CD14-positive monocyte (primary cell): Measurements from ENCODE around the gene RPTOR. TPM values are rescaled to one million over a fixed set of nuclear protein-coding genes. Genes with fewer than 3 reads are reported as not detected.
"Not testable (repeated sequence)": the region's sequence is repeated elsewhere in the genome, so short reads cannot be mapped to it uniquely, and the experiment has no call there.

Experiments
- DNase-seq, 3 donors: peaks; one replicate each; pipeline ENCODE4 v3.0.0-alpha.2; 2011 to 2022
- H2AFZ ChIP-seq: 2 replicates; pipeline ENCODE4 v1.6.0; 2012; ENCODE audit warnings: mild to moderate bottlenecking, low read depth, low read length, inconsistent platforms; ENCODE audit not compliant: insufficient read depth, poor library complexity, severe bottlenecking
- H3K27ac ChIP-seq, 2 donors: 1 replicate in 1 of 2; 2 replicates in 1 of 2; pipeline ENCODE4 v1.5.1; 2012 to 2013; ENCODE audit warnings: low read length in 2 of 2, control low read depth in 1 of 2, inconsistent platforms in 1 of 2, low read depth in 1 of 2, mild to moderate bottlenecking in 1 of 2
- H3K27me3 ChIP-seq, 2 donors: one replicate each; pipeline versions ENCODE4 v1.6.0 to v1.6.1; 2011 to 2013; ENCODE audit warnings: low read length in 2 of 2; ENCODE audit not compliant: control insufficient read depth in 2 of 2, insufficient read depth in 2 of 2
- H3K36me3 ChIP-seq, 2 donors: replicated peaks in 1 of 2; 1 replicate in 1 of 2; 2 replicates in 1 of 2; pipeline versions ENCODE4 v1.5.1 to v1.6.1; 2012 to 2013; ENCODE audit warnings: low read length in 2 of 2, control low read depth in 1 of 2, inconsistent platforms in 1 of 2, mild to moderate bottlenecking in 1 of 2; ENCODE audit not compliant: insufficient read depth in 2 of 2, control insufficient read depth in 1 of 2
- H3K4me1 ChIP-seq, 2 donors: 1 replicate in 1 of 2; 2 replicates in 1 of 2; pipeline versions ENCODE4 v1.5.1 to v1.6.1; 2012 to 2013; ENCODE audit warnings: low read length in 2 of 2, control low read depth in 1 of 2, inconsistent platforms in 1 of 2, mild to moderate bottlenecking in 1 of 2, moderate library complexity in 1 of 2; ENCODE audit not compliant: insufficient read depth in 2 of 2, control insufficient read depth in 1 of 2
- H3K4me2 ChIP-seq: replicated peaks from 2 replicates; pipeline ENCODE3; 2012; ENCODE audit warnings: low read length, moderate library complexity, mild to moderate bottlenecking; ENCODE audit not compliant: poor library complexity, severe bottlenecking; ENCODE audit errors: extremely low read depth
- H3K4me3 ChIP-seq, 3 experiments: fragments of 200-600 bp in 1 of 3; sonication (generic) in 1 of 3; replicated peaks in 1 of 3; 1 replicate in 2 of 3; 2 replicates in 1 of 3; pipeline ENCODE4 v1.5.1; 2011 to 2013; ENCODE audit warnings: low read length in 3 of 3, mild to moderate bottlenecking in 3 of 3, control low read depth in 2 of 3, low read depth in 2 of 3, inconsistent platforms in 1 of 3, moderate library complexity in 1 of 3
- H3K79me2 ChIP-seq: 2 replicates; pipeline ENCODE4 v1.6.0; 2012; ENCODE audit warnings: mild to moderate bottlenecking, control low read depth, inconsistent platforms, low read length, moderate library complexity; ENCODE audit not compliant: insufficient read depth
- H3K9ac ChIP-seq: 2 replicates; pipeline ENCODE4 v1.6.0; 2017; ENCODE audit warnings: low read length, mild to moderate bottlenecking; ENCODE audit not compliant: insufficient read depth, poor library complexity, severe bottlenecking
- H3K9me3 ChIP-seq, 2 donors: replicated peaks in 1 of 2; 1 replicate in 1 of 2; 2 replicates in 1 of 2; pipeline versions ENCODE4 v1.5.1 to v1.6.1; 2012 to 2013; ENCODE audit warnings: low read length in 2 of 2, control low read depth in 1 of 2; ENCODE audit not compliant: control insufficient read depth in 1 of 2, insufficient read depth in 1 of 2
- H4K20me1 ChIP-seq: 2 replicates; pipeline ENCODE4 v1.6.0; 2012; ENCODE audit warnings: mild to moderate bottlenecking, low read length, control low read depth, moderate library complexity; ENCODE audit not compliant: insufficient read depth
- H3K27ac Mint-ChIP-seq, 7 donors: one replicate each; pipeline ENCODE4 v1.8.0; 2020; ENCODE audit warnings: mild to moderate bottlenecking in 7 of 7, mixed read lengths in 7 of 7, moderate library complexity in 6 of 7, inconsistent platforms in 2 of 7
- H3K27me3 Mint-ChIP-seq, 3 donors: one replicate each; pipeline ENCODE4 v1.8.0; 2021 to 2022; ENCODE audit warnings: low read depth in 3 of 3, mild to moderate bottlenecking in 3 of 3, mixed read lengths in 3 of 3, moderate library complexity in 3 of 3, inconsistent platforms in 1 of 3
- H3K36me3 Mint-ChIP-seq, 2 donors: one replicate each; pipeline ENCODE4 v1.8.0; 2020; ENCODE audit warnings: mixed read lengths in 2 of 2, inconsistent platforms in 1 of 2, mild to moderate bottlenecking in 1 of 2
- H3K4me1 Mint-ChIP-seq: one replicate; pipeline ENCODE4 v1.8.0; 2020; ENCODE audit warnings: mild to moderate bottlenecking, mixed read lengths
- H3K4me3 Mint-ChIP-seq, 2 donors: one replicate each; pipeline ENCODE4 v1.8.0; 2020; ENCODE audit warnings: mild to moderate bottlenecking in 2 of 2, mixed read lengths in 2 of 2, moderate library complexity in 1 of 2
- H3K9me3 Mint-ChIP-seq, 7 donors: one replicate each; pipeline ENCODE4 v1.8.0; 2020 to 2022; ENCODE audit warnings: mixed read lengths in 7 of 7, mild to moderate bottlenecking in 6 of 7, moderate library complexity in 6 of 7, inconsistent platforms in 2 of 7
- CTCF ChIP-seq: fragments of 200-600 bp; IDR thresholded peaks from one replicate; pipeline ENCODE4 v1.8.0; 2022; ENCODE audit warnings: antibody characterized with exemption, mild to moderate bottlenecking
- WGBS: methylation state at CpG from one replicate; pipeline ENCODE4 v1.1.5; 2013; ENCODE audit warnings: missing lambda C conversion rate; ENCODE audit not compliant: insufficient coverage; 5-methylcytosine and 5-hydroxymethylcytosine counted together
- intact Hi-C, 2 donors: fragments of 100-400 bp; cut with micrococcal nuclease; formaldehyde crosslinking; loops; one replicate each; pipeline versions ENCODE4 v1.15.0 to v1.15.1; 2023
- polyA plus RNA-seq, 3 donors: library from polyadenylated mRNA; depleted of rRNA in 1 of 3; unstranded in 2 of 3; stranded (reverse) in 1 of 3; fragments of 300-500 nt in 2 of 3; fragments of >200 nt in 1 of 3; fragmentation: Illumina TruSeq in 2 of 3; gene quantifications; 1 replicate in 2 of 3; 2 replicates in 1 of 3; pipeline ENCODE4 v1.2.3, GENCODE V29; 2012 to 2021

RPTOR gene
- polyA plus RNA-seq, 3 donors: 1.1 to 8.7 (median 2.6) TPM

- peaks cover 0 to 6% (median 2%) of the 10 kb centered on the region in 3 donors for H3K27me3 Mint-ChIP-seq
- no peak for DNase-seq
- Histone ChIP-seq H3K4me1 (peaks cover 13 to 37% of the 10 kb centered on the region in 2 donors), H4K20me1 (no peaks in the 10 kb centered on the region), H3K9me3 (no peaks in the 10 kb centered on the region), H3K27ac (no peak overlapping the region), H3K4me2 (no peak overlapping the region), H3K27me3 (no peaks in the 10 kb centered on the region), H3K79me2 (no peaks in the 10 kb centered on the region), H3K4me3 (no peak overlapping the region), H3K36me3 (peaks cover 0 to 14% of the 10 kb centered on the region in 2 donors), H3K9ac (no peak overlapping the region), H2AFZ (no peak overlapping the region)
- TF ChIP-seq CTCF: no peak
- no peak overlapping the region for H3K27ac Mint-ChIP-seq
- peaks cover 22 to 24% of the 10 kb centered on the region in 2 donors for H3K36me3 Mint-ChIP-seq
- H3K4me1 Mint-ChIP-seq: peaks cover 32% of the 10 kb centered on the region
- no peak overlapping the region for H3K4me3 Mint-ChIP-seq
- 90% methylated on average over 8 of the region's 11 CpGs for WGBS
- no peaks in the 10 kb centered on the region for H3K9me3 Mint-ChIP-seq
- intact Hi-C loops: no loop called here
These were observed 217.4 kb downstream of the RPTOR start for GRCh38 chr17:80762076-80762475.

- H3K27me3 Mint-ChIP-seq: peaks cover 0 to 6% (median 2%) of the 10 kb centered on the region in 3 donors
- H3K36me3 Mint-ChIP-seq: peaks cover 12 to 17% of the 10 kb centered on the region in 2 donors
- no peak overlapping the region for H3K27ac Mint-ChIP-seq
- H3K4me1 Mint-ChIP-seq: peaks cover 30% of the 10 kb centered on the region
- Histone ChIP-seq H3K27ac (no peak overlapping the region), H3K9me3 (no peaks in the 10 kb centered on the region), H3K9ac (no peak overlapping the region), H3K79me2 (no peaks in the 10 kb centered on the region), H2AFZ (no peak overlapping the region), H3K27me3 (no peaks in the 10 kb centered on the region), H3K4me1 (peaks cover 13 to 35% of the 10 kb centered on the region in 2 donors), H3K4me3 (no peak overlapping the region), H4K20me1 (no peaks in the 10 kb centered on the region), H3K36me3 (peaks cover 0 to under 1% of the 10 kb centered on the region in 2 donors), H3K4me2 (no peak overlapping the region)
- H3K9me3 Mint-ChIP-seq: no peaks in the 10 kb centered on the region
- H3K4me3 Mint-ChIP-seq: no peak overlapping the region
- no peak for TF ChIP-seq CTCF
- WGBS: 42% methylated on average over 8 of the region's 15 CpGs
- intact Hi-C loops: no loop called here
- no peak for DNase-seq
These were observed 218.7 kb downstream of the RPTOR start for GRCh38 chr17:80763293-80763867.

- peaks cover 10 to 29% of the 10 kb centered on the region in 2 donors for H3K4me1 ChIP-seq
- H3K27me3 ChIP-seq, H3K27ac ChIP-seq, H3K36me3 ChIP-seq, H3K4me3 Mint-ChIP-seq, intact Hi-C loops, H2AFZ ChIP-seq, H3K9ac ChIP-seq, DNase-seq, H3K9me3 Mint-ChIP-seq, H3K79me2 ChIP-seq, H3K9me3 ChIP-seq, H4K20me1 ChIP-seq, H3K27me3 Mint-ChIP-seq: not testable (repeated sequence)
- peaks cover 30% of the 10 kb centered on the region for H3K4me1 Mint-ChIP-seq
- 10% methylated on average over 2 of the region's 5 CpGs for WGBS
- peak overlapping the region; percentile 36 for H3K4me2 ChIP-seq
- H3K4me3 ChIP-seq: peak overlapping the region in 1 of 3 experiments; percentile 13
- H3K36me3 Mint-ChIP-seq: peaks cover 12 to 13% of the 10 kb centered on the region in 2 donors
- H3K27ac Mint-ChIP-seq: peak overlapping the region in 1 of 7 donors; percentile 32
These were observed 220.0 kb downstream of the RPTOR start for GRCh38 chr17:80764627-80765145.
